HG03097 (cell line): ENCODE data around the gene SH2D5.

Source experiments
- ATAC-seq: cut with Tn5 transposase; IDR thresholded peaks from one replicate; pipeline ENCODE4 v1.9.1; 2021; ENCODE audit not compliant: unreplicated experiment, low FRiP score

SH2D5 gene

GRCh38 chr1:20732588-20733359 lies at the start of gene SH2D5:
Gene SH2D5, minus strand, starts transcription at chr1:20732703. Its CDS starts 4,659 bp downstream, at chr1:20728044.
- ATAC-seq: peak; percentile 71

DNA sequence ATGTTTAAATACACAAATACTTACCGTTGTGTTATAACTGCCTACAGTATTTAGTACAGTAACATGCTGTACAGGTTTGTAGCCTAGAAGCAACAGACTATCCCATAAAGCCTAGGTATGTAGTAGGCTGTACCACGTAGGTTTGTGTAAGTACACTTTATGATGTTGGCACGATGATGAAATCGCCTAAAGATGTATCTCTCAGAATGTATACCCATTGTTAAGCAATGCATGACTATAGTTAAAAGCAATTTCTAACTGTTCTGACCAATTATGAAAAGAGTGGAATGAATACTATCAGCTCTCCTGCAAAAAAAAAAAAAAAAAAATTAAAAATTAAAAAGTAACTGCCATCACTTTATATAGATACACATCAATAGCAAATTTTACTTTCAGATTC lies 43.2 kb upstream of the SH2D5 start:
- ATAC-seq: no peak

DNA sequence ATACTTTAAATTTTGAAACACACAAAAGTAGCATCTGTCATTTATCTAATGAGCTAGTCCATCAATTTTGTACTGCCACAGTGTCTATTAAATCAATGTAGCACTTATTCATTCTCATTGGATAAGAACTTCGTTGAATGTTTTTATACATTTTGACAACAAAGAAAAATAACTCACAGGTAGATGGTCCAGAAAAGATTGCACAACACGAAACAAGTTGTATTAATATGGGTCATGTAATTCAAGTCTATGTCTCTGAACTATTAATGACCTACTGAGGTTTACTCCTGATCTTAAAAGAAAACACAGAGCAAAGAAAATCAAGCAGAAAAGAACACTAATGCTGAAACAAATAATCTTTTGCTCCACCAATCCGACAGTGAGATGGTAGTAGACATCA lies 39.3 kb upstream of the SH2D5 start:
- ATAC-seq: no peak

DNA sequence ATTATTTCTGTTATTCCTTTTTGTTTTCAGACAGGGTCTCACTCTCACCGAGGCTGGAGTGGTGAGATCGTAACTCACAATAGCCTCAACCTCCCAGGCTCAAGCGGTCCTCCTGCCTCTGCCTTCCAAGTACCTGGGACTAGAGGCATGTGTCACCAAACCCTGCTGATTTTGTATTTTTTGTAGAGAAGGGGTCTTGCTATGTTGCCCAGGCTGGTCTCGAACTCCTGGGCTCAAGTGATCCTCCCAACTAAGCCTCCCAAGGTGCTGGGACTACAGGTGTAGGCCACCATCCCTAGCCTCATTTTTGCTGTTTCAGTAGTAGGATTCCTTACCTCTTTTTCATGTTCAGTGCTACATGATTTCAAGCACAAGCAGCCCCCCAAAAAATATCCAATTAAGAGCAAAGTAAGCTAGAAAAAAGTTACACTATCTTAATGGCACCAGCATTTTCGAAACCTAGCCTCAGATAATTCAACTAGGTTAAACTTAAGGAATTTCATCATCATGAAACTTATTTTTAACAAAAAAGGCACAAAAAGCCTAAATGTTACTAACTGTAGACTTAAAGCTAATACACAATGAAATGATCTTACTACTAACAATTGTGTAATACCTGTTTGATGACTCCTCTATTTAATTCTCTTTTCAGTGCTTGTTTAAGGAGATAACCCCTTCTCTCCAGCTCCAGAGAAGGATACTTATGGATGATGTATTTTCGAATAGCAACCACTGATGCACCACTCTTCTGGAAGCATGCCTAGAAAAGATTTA lies 38.0 kb upstream of the SH2D5 start:
- no peak for ATAC-seq

GRCh38 chr1:20767271-20767670 lies 34.8 kb upstream of the SH2D5 start:
- no peak for ATAC-seq

- ATAC-seq: no peak
Measured at GRCh38 chr1:20763417-20763816, 30.9 kb upstream of the SH2D5 start.

DNA sequence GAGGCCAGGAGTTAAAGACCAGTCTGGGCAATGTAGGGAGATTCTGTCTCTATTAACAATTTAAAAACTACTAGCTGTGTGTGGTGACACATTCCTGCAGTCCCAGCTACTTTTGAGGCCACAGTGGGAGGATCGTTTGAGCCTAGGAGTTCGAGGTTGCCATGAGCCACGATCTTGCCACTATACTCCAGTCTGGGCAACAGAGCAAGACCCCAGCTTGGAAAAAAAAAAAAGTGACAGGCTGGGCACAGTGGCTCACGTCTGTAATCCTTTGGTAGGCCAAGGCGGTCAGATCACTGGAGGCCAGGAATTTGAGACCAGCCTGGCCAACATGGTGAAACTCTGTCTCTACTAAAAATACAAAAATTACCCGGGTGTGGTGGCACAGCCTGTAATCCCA lies 27.8 kb upstream of the SH2D5 start:
- ATAC-seq: no peak

DNA sequence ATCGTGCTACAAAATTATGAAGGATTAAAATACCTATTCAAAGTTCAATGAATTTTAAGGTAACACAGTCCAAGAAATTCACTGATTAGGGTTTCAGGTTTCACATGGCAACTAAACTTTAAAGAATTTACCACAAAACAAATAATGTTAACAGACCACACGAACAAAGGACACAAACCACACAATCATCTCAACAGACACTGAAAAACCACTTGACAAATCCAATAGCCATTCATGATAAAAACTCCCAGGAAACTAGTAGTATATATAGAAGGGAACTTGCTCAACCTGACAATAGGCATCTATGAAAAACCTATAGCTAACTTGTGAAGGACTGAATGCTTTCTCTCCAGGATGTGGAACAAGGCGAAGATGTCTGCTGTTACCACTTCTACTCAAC lies 21.1 kb upstream of the SH2D5 start:
- ATAC-seq: no peak

- no peak for ATAC-seq
Measured at GRCh38 chr1:20751462-20751990, 19.0 kb upstream of the SH2D5 start.

GRCh38 chr1:20742671-20743070 lies 10.2 kb upstream of the SH2D5 start:
- ATAC-seq: no peak

GRCh38 chr1:20740781-20741180 lies 8.3 kb upstream of the SH2D5 start:
- ATAC-seq: no peak

- no peak for ATAC-seq
Measured at GRCh38 chr1:20739225-20739624, 6.7 kb upstream of the SH2D5 start.

DNA sequence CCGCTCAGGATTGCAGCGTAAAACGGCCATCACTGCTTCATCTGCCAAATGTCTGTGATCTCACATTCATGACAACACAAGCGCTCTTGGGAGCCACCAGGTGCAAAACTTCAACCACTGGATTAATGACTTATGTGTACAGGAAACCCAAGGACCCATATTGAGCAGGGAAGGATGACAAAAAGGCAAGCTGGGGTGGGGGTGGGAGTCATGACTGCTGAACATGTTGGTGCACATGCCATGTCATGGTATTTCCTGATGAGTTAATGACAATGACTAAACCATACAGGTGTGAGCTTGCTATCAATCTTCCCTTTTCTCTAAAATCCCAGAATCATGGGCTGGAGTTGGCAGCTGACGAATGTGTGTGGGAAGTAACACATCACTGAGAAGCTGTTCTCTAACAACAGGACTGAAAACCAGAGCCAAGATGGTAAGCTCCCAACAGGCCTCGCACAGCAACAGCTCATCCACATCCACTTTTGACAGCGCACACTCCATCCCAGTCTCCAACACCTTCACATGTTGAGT lies 3.1 kb upstream of the SH2D5 start:
- no peak for ATAC-seq

DNA sequence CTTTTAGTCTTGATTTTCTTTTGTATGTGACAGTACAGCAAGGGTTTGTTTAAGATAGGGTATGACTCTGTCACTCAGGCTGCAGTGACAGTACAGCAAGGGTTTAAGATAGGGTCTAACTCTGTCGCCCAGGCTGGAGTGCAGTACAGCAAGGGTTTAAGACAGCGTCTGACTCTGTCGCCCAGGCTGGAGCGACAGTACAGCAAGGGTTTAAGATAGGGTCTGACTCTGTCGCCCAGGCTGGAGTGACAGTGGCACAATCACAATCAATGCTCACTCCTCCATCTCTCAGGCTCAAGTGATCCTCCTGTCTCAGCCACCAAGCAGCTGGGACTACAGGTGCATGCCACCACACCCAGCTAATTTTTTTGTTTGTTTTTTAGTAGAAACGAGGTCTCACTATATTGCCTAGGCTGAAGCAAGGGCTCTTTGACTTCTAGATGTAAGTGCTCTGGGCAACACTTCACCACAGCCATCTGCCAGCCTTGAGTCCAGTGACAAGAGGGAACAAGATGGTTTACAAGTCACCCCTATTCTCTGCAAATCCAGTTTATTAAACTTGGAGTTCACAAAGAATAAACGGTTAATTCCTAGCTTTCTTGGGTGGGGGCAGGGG lies 965 bp upstream of the SH2D5 start:
- ATAC-seq: no peak

DNA sequence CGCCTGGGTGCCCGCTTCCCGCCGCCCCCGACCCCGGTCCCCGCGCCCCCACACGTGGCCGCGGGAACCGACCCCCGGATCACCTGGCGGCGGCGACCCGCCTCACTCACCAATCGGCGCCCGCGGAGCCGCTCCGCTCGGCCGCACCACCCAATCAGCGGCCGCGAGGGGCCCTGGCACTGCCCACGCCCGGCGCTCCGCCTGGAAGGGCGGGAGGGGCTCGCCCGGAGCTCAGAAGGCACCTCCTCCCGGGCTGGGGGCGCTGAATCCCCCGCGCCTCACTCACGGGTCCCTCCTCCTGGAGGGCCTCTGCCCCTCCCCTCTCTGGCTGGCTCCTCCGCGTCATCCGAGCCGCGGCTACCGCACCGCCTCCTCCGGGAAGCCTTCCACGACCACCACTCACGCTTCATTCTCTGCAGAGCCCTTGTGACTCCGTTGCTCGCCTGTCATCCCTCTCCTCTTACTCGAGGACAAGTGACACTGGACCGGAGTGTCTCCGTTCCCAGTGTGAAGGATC lies 374 bp downstream of the SH2D5 start:
- peak; percentile 43 for ATAC-seq

GRCh38 chr1:20731057-20731991 lies 1.2 kb downstream of the SH2D5 start:
- ATAC-seq: no peak

- no peak for ATAC-seq
Measured at GRCh38 chr1:20730690-20731056, 1.8 kb downstream of the SH2D5 start.

DNA sequence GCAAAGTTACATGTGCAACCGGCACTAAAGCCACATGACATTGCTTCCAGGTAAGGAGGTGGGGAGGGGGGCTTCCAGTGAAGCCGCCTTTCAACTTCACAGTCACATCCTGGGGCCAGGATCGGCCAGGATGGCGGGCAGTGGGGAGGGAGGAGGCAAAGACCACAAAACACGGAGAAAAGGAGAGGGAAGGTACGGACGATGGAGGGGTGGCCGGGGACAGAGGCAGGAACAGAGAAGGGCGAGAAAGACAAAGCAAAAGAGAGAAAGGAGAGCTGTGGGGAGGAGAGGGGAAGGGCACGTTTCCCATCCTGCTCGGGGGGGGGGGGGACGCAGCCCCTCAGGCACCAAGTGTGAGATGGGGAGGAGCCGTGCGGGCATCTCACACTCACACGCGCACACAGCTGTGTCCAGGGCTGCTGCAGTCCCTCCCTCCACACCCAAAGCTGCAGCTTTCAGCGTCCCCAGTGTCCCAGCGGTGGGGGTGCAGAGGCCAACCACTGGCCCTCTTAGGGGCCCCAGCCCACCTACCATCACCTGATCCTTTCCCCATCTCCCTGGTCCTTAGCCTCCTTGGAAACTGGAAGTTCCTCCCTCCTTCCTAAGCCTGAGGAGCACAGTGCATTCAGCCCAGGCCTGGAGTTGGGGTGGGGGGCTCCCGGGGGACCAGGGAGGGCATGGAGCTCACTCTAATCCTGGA lies 2.4 kb downstream of the SH2D5 start:
- ATAC-seq: no peak
